Rectal smooth muscle tissue (tissue), 1 donor: ENCODE measurements around the gene BBX.

Experiments
- H3K27ac ChIP-seq: one replicate; pipeline ENCODE4 v1.7.0; 2013; ENCODE audit warnings: low read depth, low read length, inconsistent platforms
- H3K27me3 ChIP-seq: one replicate; pipeline ENCODE4 v1.7.0; 2013; ENCODE audit warnings: low read length; ENCODE audit not compliant: control insufficient read depth, insufficient read depth
- H3K36me3 ChIP-seq: one replicate; pipeline ENCODE4 v1.7.0; 2013; ENCODE audit warnings: low read length; ENCODE audit not compliant: control insufficient read depth, insufficient read depth
- H3K4me1 ChIP-seq: one replicate; pipeline ENCODE4 v1.7.0; 2013; ENCODE audit warnings: low read length; ENCODE audit not compliant: control insufficient read depth, insufficient read depth
- H3K4me3 ChIP-seq: one replicate; pipeline ENCODE4 v1.7.0; 2013; ENCODE audit warnings: low read length
- H3K9ac ChIP-seq: one replicate; pipeline ENCODE4 v1.7.0; 2013; ENCODE audit warnings: low read length

BBX gene

GRCh38 chr3:107521469-107522059, 1.2 kb upstream of the BBX start:
- Histone ChIP-seq H3K4me1 (peaks cover 11% of the 10 kb centered on the region), H3K4me3 (no peak overlapping the region), H3K9ac (no peak overlapping the region), H3K36me3 (no peaks in the 10 kb centered on the region), H3K27ac (no peak overlapping the region), H3K27me3 (no peaks in the 10 kb centered on the region)

GRCh38 chr3:107523289-107523538, 452 bp downstream of the BBX start:
- H3K4me3 ChIP-seq: peak overlapping the region; percentile 92
- H3K27ac ChIP-seq: peak overlapping the region; percentile 93
- no peaks in the 10 kb centered on the region for H3K36me3 ChIP-seq
- no peaks in the 10 kb centered on the region for H3K27me3 ChIP-seq
- peaks cover 13% of the 10 kb centered on the region for H3K4me1 ChIP-seq
- H3K9ac ChIP-seq: peak overlapping the region; percentile 81

DNA sequence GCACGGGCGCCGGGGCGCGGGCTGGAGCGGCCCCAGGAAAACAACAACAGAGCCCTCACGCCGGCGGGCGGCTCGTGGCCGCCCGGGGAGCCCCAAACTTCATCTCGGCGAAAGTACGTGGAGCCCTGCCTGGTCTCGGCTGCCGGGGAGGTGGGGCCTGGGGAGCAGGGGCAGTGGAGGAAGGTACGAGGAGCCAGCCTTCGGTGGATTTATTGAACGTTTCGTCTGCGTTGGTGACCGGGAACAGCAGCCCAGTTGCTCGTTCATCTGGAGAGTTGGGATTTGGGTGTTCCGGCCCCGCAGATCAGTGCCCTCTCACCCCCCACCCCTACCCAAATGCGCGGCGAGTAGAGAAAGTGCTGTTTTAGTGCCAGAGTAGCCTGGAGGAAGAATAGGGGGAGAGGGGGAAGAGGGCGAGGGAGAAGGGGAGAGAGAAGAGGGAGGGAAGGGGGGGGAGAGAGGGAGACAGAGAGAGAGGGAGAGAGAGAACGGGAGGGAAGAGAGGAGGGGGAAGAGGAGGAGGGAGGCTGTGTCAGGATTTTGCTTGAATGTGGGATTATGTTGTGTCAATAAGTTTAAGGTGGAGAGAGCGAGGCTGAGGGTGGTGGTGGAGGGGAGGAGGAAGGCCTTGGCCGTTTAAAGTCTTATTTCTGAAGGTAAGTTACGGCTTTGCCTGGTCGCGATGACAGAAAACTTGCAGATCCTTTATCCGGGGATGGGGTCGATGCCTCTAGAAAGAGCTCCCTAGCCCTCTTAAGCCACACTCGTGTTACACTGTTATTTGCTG, 970 bp downstream of the BBX start:
- H3K4me1 ChIP-seq: peaks cover 13% of the 10 kb centered on the region
- peak overlapping the region; percentile 81 for H3K9ac ChIP-seq
- H3K27ac ChIP-seq: peak overlapping the region; percentile 93
- peak overlapping the region; percentile 92 for H3K4me3 ChIP-seq
- H3K36me3 ChIP-seq: no peaks in the 10 kb centered on the region
- no peaks in the 10 kb centered on the region for H3K27me3 ChIP-seq

- H3K27me3 ChIP-seq: no peaks in the 10 kb centered on the region
- H3K27ac ChIP-seq: peak overlapping the region; percentile 93
- peak overlapping the region; percentile 92 for H3K4me3 ChIP-seq
- peak overlapping the region; percentile 81 for H3K9ac ChIP-seq
- H3K36me3 ChIP-seq: no peaks in the 10 kb centered on the region
- peaks cover 13% of the 10 kb centered on the region for H3K4me1 ChIP-seq
Observed at GRCh38 chr3:107524326-107524840, 1.6 kb downstream of the BBX start.

DNA sequence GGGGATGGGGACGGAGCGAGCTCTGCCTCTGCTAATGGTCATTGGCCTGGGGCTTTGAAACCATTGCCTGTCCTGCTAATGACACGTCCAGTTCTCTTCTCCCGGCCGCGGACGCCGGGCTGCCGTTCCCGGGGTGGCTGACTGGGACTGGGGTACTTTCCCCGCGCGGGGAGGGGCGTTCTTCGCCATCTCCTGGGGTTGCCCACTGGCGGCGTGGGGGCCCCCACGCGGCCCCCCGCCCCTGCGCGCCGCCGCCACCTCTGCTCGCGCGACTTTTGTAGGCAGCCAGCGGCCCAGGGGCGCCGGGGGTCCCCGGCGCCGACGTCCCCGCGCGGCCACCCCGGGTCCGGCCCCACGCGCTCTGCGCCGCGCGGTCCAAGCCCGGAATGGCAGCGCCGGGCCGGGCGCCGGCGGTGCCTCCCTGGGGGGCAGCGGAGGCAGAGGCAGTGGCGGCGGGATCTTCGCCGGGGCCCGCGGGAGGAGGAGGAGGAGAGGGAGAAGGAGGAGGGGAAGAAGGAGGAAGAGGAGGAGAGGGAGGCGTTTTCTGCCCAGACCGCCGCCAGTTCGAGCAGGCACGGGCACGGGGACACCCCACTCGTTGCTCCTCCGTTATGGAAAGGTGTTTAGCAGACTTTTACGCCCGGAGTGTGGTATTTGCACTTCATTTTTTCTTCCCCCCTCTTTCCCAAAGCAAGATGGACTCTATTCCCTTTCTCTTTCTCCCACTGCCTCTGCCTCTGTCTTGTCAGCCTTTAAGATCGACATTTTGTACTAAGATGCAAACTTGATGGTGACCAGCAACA, 2.3 kb downstream of the BBX start:
- Histone ChIP-seq H3K4me3 (peak overlapping the region; percentile 92), H3K27ac (peak overlapping the region; percentile 93), H3K4me1 (peaks cover 13% of the 10 kb centered on the region), H3K27me3 (no peaks in the 10 kb centered on the region), H3K9ac (peak overlapping the region; percentile 86), H3K36me3 (no peaks in the 10 kb centered on the region)

DNA sequence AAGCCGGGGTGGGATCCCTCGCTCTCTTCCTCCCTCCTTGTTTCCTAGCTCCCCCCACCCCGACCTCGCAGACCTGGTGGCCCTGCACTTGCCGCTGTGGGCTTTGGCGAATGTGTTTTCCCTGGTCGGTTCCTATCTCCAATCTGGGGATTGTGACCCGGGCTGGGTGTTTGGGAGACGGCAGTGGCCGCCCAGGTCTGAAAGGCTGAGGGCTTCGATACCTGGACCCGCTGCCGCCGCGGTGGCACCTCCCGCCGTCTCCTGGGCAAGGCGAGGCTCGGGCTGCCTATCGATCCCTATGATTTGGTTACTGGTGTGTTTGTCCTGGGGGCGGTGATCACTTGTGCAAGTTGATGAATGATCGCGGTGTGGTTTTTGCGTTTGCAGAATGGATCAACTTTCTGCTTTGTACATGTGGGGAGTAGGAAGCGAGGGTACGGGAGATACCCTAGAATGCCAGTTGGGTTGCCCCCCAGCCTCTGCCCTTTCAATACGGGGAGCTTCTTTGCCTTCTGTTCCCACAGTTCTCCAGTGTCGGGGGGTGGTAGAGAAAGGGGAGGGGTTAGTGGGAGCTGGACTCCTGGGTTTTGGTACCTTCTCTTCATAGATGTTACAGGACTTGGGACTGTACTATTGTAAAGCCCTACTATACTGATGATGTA, 3.0 kb downstream of the BBX start:
- H3K9ac ChIP-seq: peak overlapping the region; percentile 86

DNA sequence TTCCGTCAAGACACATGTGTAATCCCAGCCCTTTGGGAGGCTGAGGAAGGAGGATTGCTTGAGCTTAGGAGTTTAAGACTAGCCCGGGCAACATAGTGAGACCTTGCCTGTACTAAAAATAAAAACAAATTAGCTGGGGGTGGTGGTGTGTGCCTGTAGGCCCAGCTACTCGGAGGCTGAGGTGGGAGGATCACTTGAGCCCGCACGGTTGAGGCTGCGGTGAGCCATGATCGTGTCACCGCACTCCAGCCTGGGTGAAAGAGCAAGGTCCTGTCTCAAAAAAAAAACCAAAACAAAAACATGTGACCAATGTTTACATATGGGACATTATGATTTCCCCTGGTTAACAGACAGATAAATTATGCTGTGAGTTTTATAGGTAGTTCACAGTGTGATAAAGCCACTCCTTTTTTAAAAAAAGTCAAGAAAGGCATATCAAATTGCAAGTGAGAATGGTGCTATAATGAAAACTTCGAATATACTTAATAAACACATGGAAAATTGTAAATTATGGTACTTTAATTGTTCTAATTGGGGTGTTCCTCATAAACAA, 9.2 kb downstream of the BBX start:
- no peaks in the 10 kb centered on the region for H3K27me3 ChIP-seq
- H3K9ac ChIP-seq: no peak overlapping the region
- H3K4me3 ChIP-seq: no peak overlapping the region
- H3K4me1 ChIP-seq: peaks cover 1% of the 10 kb centered on the region
- H3K36me3 ChIP-seq: no peaks in the 10 kb centered on the region
- H3K27ac ChIP-seq: no peak overlapping the region

More for the DNA sequence above, 3.0 kb downstream of the BBX start:
- Histone ChIP-seq H3K27ac (no peak overlapping the region), H3K36me3 (no peaks in the 10 kb centered on the region), H3K4me3 (peak overlapping the region; percentile 92), H3K27me3 (no peaks in the 10 kb centered on the region), H3K4me1 (peaks cover 13% of the 10 kb centered on the region)

DNA sequence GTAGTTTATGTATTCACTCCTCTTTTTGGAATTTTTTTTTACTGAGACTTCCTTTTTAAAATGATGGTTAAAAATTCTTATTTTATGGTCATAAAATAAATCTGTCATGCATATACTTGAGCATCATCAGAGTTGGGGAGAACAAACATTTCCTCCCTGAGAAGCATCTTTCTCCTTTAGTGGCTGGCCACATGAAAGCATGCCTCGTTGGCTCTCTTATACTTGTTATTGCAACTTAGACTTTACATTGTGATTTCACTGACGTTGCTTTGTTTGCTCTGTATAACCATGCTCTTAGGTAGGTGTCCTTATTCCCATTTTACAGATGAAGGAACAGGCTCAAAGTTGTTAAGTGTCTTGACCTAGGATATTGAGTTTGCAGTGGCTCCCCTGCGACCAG, 18.1 kb downstream of the BBX start:
- peaks cover 3% of the 10 kb centered on the region for H3K4me1 ChIP-seq
- H3K27me3 ChIP-seq: no peaks in the 10 kb centered on the region
- no peaks in the 10 kb centered on the region for H3K36me3 ChIP-seq
- H3K9ac ChIP-seq: no peak overlapping the region
- H3K27ac ChIP-seq: no peak overlapping the region
- no peak overlapping the region for H3K4me3 ChIP-seq

DNA sequence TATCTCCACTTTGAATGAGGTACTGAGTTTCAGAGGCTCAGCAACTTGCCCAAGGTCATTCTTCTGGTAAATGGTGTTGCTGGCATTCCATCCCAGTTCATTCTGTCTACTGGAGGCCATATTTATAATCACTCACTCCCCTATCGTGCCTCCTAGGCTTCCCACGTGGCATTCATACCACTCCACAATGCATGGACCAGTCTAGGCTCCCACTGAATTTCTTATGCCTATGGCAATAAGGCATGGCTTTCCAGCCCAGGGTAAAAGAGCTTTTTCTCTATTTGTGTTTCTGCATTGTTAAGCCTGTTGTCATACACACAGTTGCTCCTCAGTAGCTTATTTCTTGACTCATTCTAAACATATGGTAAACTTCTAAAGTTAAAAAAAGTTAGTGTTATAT, 19.9 kb downstream of the BBX start:
- Histone ChIP-seq H3K27ac (no peak overlapping the region), H3K36me3 (no peaks in the 10 kb centered on the region), H3K4me3 (no peak overlapping the region), H3K27me3 (no peaks in the 10 kb centered on the region), H3K9ac (no peak overlapping the region), H3K4me1 (peaks cover 3% of the 10 kb centered on the region)

DNA sequence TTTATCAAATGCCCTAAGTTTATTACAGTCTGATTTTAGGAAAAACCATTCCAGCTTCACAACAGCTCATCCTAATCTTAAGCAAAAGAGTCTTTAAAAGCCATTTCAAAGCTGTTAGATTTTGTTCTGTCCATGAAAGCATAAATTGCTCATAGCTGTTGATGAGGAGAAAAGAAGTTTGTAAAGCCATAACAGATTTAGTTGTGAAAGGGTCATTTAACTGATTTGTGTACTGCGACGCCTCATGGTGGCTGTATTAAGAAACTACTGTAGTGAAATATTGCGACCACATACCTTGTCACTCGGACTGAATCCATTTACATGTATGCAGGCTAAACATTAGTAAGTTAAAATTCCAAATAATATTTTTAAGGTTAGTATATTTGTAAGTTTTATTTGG, 20.9 kb downstream of the BBX start:
- H3K4me1 ChIP-seq: peaks cover 3% of the 10 kb centered on the region
- H3K9ac ChIP-seq: no peak overlapping the region
- no peak overlapping the region for H3K27ac ChIP-seq
- no peaks in the 10 kb centered on the region for H3K36me3 ChIP-seq
- H3K27me3 ChIP-seq: no peaks in the 10 kb centered on the region
- no peak overlapping the region for H3K4me3 ChIP-seq

GRCh38 chr3:107545680-107546120, 22.9 kb downstream of the BBX start:
- no peak overlapping the region for H3K4me3 ChIP-seq
- no peaks in the 10 kb centered on the region for H3K4me1 ChIP-seq

GRCh38 chr3:107548601-107549000, 25.8 kb downstream of the BBX start:
- no peak overlapping the region for H3K27ac ChIP-seq
- H3K27me3 ChIP-seq: no peaks in the 10 kb centered on the region
- H3K36me3 ChIP-seq: no peaks in the 10 kb centered on the region
- no peaks in the 10 kb centered on the region for H3K4me1 ChIP-seq
- no peak overlapping the region for H3K4me3 ChIP-seq
- no peak overlapping the region for H3K9ac ChIP-seq

More at GRCh38 chr3:107545680-107546120, 22.9 kb downstream of the BBX start:
- Histone ChIP-seq H3K27me3 (no peaks in the 10 kb centered on the region), H3K9ac (no peak overlapping the region), H3K36me3 (no peaks in the 10 kb centered on the region), H3K27ac (no peak overlapping the region)
